Measurements from ENCODE around the gene SMYD4. TPM values are rescaled to one million over a fixed set of nuclear protein-coding genes. Genes with fewer than 3 reads are reported as not detected.

SMYD4 gene
- total RNA-seq, 4 donors from 2014 or later: 9.4 to 13.0 (median 10.0) TPM

DNA sequence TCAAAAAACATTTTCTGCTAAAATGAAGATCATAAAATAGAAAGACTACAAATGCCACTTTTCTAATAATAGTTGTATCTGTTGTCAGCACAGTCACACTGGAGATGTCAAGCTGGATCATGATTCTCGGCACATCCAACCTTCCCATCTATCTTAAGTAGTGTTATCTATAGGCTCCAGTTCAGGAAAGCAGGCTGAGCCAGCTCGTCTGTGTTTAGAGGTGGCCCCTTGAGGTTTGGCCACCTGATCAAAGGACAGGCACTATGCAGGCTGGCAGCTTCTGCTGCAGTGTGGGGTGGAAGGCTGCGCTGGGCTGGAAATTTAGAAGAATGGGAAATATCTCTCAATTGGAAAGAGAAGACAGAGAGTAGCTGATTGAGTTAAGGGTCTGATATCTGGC lies 32.4 kb downstream of the SMYD4 start:
- H3K4me3 ChIP-seq (ENCODE audit: low read depth, poor library complexity, severe bottlenecking): no peak overlapping the region
- intact Hi-C loops (cut with DNase I; ENCODE audit: low total_unique reads): no loop called here
- DNase-seq (ENCODE audit: low spot score in 2 of 2): no peak
- TF ChIP-seq, protein P1, sequence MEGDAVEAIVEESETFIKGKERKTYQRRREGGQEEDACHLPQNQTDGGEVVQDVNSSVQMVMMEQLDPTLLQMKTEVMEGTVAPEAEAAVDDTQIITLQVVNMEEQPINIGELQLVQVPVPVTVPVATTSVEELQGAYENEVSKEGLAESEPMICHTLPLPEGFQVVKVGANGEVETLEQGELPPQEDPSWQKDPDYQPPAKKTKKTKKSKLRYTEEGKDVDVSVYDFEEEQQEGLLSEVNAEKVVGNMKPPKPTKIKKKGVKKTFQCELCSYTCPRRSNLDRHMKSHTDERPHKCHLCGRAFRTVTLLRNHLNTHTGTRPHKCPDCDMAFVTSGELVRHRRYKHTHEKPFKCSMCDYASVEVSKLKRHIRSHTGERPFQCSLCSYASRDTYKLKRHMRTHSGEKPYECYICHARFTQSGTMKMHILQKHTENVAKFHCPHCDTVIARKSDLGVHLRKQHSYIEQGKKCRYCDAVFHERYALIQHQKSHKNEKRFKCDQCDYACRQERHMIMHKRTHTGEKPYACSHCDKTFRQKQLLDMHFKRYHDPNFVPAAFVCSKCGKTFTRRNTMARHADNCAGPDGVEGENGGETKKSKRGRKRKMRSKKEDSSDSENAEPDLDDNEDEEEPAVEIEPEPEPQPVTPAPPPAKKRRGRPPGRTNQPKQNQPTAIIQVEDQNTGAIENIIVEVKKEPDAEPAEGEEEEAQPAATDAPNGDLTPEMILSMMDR (IDR thresholded peaks at IDR 0.05): no peak
- TF ChIP-seq POLR2A (IDR thresholded peaks at IDR 0.05): no peak
- WGBS, 2 donors: 50 to 63% methylated on average over 3 of the region's 3 CpGs

DNA sequence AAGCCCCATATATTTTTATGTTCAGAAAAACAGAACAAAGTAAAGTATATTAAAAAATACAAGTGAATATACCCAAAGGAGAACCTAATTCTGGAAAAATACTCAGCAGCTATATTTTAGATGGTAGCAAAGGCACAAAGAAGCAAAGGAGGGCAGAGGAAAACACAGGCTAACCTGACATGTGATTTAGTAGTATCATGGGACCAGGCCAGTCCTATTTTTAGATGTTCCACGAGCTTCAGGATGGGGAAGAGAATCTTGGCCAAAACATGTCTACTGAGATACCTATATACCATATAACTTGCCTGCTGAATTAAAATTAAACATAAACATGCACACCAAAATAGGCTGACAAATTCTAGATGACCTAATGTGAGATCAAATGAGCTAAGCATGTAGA lies 32.9 kb downstream of the SMYD4 start:
- TF ChIP-seq, protein P1 (IDR thresholded peaks at IDR 0.05): no peak
- TF ChIP-seq POLR2A (IDR thresholded peaks at IDR 0.05): no peak
- intact Hi-C loops (cut with DNase I; ENCODE audit: low total_unique reads): no loop called here
- DNase-seq (ENCODE audit: low spot score in 2 of 2): no peak
- WGBS, 2 donors: 0 to 5% methylated on average over 1 of the region's 1 CpG
- no peak overlapping the region for H3K4me3 ChIP-seq (ENCODE audit: low read depth, poor library complexity, severe bottlenecking)

DNA sequence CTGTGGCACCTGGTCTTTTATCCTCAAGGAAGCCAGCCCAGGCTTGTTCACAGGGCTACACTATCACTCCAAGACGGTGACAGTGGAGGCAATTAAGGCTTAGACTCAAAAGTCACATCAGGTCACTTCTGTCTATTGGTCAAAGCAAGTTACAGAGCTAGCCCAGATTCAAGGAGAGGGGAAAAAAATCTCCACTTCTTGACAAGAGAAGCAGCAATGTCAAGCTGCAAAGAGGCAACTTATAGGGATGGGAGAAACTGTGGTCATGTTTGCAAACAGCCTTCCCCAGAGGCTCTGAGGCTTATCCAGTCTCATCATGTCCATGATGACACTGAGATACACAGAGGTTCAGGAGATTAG lies 36.3 kb downstream of the SMYD4 start:
- 28 to 33% methylated on average over 1 of the region's 1 CpG for WGBS, 2 donors
- H3K4me3 ChIP-seq (ENCODE audit: low read depth, poor library complexity, severe bottlenecking): no peak overlapping the region
- TF ChIP-seq, protein P1 (IDR thresholded peaks at IDR 0.05): no peak
- no peak for TF ChIP-seq POLR2A (IDR thresholded peaks at IDR 0.05)
- intact Hi-C loops (cut with DNase I; ENCODE audit: low total_unique reads): no loop called here
- no peak for DNase-seq (ENCODE audit: low spot score in 2 of 2)

DNA sequence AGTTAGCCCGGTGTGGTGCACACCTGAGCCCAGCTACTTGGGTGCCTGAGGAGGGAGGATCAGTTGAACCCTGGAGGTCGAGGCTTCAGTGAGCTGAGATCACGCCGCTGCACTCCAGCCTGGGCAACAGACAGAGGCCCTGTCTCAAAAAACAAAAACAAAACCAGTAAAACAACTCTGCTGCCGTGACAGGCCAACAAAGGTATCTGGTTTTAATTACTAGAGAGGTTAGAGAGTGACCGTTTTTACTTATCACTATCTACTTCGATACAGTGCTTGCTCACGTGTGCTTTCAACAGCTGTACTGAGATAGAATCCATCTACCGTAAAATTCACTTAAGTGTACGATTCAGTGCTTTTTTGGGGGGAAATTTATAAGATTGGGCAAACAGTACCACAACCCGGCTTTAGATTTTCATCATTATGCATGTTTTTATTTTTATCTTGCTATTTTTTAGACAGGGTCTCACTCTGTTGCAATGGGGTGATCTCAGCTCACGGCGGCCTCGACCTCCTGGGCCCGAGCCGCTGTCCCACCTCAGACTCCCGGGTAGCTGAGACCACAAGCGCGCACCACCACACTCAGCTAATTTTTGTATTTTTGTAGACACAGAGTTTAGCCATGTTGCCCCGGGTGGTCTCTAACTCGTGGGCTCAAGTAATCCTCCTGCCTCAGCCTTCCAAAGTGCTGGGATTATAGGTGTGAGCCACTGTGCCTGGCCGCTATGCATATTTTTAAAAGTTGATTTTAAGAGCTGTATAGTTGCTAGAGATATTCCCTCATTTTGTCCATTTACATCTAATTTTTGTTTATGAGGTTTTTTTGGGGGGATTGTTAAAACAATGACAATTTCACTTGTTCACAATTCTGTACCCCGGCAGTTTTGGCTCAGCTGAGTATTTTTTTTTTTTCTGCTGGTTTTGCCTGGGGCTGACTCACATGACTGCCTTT lies 36.9 kb downstream of the SMYD4 start:
- H3K4me3 ChIP-seq (ENCODE audit: low read depth, poor library complexity, severe bottlenecking): no peak overlapping the region
- WGBS, 2 donors: 63 to 70% methylated on average over 23 of the region's 23 CpGs
- DNase-seq (ENCODE audit: low spot score in 2 of 2): no peak
- intact Hi-C loops (cut with DNase I; ENCODE audit: low total_unique reads): no loop called here
- TF ChIP-seq POLR2A (IDR thresholded peaks at IDR 0.05): no peak
- TF ChIP-seq, protein P1 (IDR thresholded peaks at IDR 0.05): no peak

DNA sequence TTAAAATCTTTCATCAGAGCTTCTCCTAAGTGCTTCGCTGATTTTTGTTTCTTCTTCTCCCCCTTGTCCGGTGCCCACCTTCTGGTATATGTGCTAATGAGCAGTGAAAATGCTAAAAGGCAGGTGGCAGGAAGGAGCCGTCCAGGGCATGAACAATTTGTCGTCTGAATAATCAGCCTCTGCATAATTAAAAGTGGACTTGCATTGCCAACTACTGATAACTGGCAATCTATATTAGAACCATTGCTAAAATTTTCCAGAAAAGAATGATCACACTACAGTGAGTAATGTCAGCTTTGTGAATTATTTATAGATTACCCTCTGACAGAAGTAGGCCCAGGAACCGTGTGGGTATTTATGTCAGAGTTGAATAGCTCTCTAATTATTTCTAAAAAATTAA lies 39.8 kb downstream of the SMYD4 start:
- no peak overlapping the region for H3K4me3 ChIP-seq (ENCODE audit: low read depth, poor library complexity, severe bottlenecking)
- no peak for TF ChIP-seq POLR2A (IDR thresholded peaks at IDR 0.05)
- TF ChIP-seq, protein P1 (IDR thresholded peaks at IDR 0.05): no peak
- no peak for DNase-seq (ENCODE audit: low spot score in 2 of 2)
- 39 to 44% methylated on average over 5 of the region's 5 CpGs for WGBS, 2 donors
- intact Hi-C loops (cut with DNase I; ENCODE audit: low total_unique reads): no loop called here
